Left hindlimb (tissue), 1 donor: ENCODE results near the gene LILRB2.
A peak's percentile ranks its signal among the peaks of the same experiment; 100 is the strongest.
"Not testable (repeated sequence)": the region's sequence is repeated elsewhere in the genome, so short reads cannot be mapped to it uniquely, and the experiment has no call there.

Experiments
- DNase-seq: peaks from one replicate; pipeline ENCODE4 v3.0.0-alpha.2; 2018

Gene LILRB2

DNA sequence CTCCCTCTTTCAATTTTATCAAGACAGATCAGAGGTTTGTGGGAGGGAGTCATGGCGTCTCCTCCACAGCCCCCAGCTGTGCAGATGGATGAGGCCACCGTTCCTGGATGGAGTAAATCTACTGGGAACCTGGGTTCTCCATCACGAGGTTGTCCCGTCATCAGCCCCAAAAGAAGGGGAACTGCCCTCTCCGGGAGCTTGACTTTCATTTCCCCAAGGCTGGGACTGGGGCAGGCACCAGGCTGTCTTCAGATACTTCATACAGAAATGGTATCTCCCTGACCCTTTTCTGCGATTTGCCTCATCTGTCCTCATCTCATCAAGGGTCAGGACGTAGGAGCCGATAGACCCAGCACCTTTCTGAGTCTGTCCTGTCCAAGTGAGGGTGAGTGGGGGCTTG, 9.8 kb downstream of the LILRB2 start:
- DNase-seq, result no peak

DNA sequence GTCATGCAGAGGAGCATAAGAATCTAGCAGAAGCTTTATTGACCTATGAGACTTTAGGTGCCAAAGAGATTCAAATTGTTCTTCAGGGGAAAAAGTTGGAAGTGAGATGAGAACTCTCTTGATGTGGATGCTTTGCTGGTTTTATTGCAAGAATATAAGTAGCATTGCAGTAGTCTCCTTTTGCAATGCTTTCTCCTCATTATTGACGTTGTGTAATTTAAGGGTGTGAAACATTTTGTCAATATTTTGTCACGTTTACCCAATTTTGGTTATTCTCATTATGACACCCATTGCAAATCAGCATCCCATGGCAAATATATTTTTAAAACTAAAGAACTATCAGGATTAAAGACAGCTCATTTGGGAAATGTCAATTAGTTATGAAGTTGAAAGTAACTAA, 12.0 kb downstream of the LILRB2 start:
- DNase-seq, result no peak

DNA sequence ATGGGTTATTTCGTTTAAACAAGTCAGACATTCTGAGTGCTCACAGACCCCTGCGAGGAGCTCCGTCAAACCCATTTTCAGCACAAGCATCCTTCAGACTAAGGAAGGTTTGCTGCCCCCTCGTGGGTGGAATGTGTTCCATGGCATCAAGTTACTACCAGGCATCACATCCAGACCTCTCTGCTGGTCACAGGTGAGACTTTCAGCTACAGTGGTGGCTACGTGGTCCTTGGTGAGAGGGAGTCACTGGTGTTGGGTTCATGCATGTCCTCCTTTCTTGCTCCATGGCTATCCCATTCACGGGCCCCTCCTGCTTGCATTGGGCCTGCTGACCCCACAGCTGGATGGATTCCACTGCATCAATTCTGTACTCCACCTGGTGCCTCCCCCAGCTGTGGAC, 14.8 kb downstream of the LILRB2 start:
- peak; percentile 67 for DNase-seq

DNA sequence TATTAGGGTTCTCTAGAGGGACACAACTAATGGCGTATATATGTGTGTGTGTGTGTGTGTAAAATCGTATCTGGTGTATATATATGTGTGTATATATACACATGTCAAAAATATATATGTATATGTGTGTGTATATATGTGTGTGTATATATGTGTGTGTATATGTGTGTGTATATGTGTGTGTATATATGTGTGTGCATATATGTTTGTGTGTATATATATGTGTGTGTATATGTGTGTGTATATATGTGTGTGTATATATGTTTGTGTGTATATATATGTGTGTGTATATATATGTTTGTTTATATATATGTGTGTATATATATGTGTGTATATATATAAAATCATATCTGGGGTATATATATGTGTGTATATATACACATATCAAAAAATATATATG, 18.4 kb downstream of the LILRB2 start:
- no peak for DNase-seq

DNA sequence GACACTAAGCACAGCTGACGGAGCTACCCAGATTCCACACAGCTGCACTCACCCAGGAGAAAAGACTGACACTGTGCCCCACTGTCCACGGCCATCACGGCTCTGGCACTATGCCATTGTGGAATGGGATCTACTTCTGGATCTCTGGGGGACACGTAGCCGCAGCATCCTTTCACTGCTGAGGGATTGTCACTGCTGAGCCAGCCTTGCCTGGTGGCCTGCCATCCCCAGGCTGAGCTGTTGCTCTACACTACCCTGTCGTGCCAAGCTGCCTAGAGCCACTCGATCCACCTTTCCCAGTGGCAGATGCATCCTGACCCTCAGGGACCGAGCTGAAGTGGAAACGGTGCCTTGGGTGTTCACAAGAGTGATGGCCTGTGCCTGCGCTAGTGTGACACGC, 18.8 kb downstream of the LILRB2 start:
- no peak for DNase-seq

DNA sequence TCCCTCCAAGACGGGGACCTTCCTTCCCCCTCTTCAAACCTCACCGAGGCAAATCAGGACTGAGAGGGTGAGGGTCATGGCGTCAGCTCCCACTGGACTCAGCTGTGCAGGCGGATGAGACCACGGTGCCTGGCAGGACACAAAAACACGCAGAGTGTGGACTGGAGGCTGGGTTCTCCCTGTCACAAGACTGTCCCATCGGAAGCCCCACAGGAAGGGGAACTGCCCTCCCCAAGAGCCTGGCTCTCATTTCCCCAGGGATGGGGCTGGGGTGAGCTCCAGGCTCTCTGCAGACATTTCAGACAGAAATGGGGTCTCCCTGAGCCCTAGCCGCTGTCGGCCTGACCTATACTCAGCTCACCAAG, 23.8 kb downstream of the LILRB2 start, which contains the start of gene LILRB5:
Gene LILRB5 (minus strand): TSS at position 158 of the 365 bp plus-strand sequence. CDS start 80 bp downstream, at position 78.
- DNase-seq, result no peak

DNA sequence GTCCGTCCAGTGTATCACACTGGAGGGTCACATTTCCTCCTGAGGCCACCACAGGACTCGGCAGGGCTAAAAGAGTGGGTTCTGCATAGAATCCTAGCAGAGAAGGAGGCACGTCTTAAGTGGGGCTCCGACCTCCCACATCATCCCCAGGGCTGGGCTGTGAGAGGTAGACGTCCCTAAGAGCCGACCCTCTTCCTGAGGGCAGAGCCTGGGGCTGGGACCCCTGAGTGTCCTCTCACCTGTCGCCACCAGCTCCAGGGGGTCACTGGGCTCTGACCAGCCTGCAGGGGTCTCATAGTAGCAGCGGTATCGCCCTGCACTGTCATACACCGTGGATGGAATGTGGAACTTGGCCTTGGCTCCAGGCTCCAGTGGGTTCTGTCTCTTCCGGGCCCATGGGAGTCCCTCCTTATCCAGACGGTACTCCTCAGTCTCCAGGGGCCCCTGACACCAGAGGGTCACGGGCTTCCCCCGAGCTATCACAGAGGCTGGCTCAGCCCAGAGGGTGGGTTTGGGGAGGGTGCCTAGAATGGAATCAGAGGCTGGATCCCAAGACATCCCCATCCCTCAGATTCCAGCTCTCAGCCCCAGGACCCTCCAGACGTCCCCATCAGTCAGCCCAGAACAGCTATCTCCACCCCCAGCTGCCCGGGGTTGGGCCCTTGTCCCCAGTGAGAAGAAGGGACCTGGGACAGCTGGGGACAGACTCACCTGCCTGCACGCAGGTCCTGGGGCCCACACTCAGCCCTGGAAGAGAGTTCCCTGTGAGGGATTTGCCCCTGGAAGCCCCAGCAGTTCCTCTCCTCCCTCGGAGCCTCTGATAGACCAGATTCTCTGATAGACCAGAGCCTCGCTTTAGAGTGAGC, 24.4 kb downstream of the LILRB2 start:
- DNase-seq, result no peak

DNA sequence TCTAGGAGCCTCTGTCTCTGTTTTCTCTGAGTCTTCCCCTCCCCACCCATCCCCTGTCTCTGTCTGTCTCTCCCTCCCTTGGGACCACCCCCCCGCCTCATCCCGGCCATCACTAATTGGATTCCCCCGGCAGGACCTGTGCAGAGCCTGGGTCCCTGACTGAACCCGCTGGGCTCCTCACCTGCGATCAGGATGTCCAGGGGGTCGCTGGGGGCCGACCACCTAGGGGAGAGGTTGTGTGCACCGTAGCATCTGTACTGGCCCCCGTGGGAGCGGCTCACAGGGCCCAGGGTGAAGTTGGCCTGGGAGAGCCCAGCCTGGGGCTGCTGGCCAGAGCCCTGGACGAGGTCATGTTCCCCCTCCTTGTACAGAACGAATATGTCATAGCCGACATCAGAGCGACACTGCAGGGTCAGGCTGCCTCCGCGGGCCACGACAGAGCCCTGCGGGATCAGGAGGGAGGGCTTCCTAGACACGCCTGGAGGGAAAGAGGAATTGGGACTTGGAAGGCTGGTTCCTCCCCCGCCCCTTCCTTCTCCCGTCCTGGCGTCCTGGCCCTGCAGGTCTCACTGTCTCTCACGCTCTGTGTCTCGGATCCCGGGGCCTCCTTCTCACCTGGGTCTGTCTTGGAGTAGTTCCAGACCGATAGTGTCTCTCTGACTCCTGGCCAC, 25.7 kb downstream of the LILRB2 start:
- DNase-seq, result no peak

DNA sequence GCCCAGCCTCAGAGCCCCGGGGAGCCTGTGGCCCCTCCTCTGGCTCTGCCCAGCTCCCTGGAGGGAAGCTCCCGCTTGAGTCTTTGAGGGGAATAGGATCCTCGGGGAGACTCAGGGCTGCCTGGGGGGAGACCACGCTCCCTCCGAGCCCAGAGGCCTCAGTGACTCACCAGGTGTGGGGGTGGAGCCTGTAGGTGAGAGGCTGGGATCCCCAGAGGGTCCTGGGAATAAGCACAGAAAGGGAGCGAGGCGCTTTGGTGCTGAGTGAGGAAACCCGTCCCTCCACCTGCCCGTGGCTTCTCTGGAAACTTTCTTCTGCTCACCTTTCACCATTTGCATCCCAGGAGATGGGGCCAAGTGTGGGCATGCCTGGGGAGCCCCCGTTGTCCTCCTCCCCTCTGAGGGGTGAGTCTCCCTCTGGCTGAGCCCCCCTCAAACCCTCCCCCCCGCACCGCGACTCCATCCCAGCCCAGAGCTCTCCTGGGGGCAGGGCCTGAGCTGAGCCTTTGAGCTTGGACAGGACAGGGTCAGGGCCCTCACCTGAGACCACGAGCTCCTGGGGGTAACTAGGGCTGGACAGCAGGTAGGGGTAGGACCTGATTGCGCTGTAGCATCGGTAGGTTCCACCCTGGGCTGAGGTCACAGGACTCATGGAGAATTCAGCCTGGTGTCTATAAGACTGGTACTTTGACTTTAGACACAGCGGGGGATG, 26.6 kb downstream of the LILRB2 start:
- DNase-seq, result no peak

DNA sequence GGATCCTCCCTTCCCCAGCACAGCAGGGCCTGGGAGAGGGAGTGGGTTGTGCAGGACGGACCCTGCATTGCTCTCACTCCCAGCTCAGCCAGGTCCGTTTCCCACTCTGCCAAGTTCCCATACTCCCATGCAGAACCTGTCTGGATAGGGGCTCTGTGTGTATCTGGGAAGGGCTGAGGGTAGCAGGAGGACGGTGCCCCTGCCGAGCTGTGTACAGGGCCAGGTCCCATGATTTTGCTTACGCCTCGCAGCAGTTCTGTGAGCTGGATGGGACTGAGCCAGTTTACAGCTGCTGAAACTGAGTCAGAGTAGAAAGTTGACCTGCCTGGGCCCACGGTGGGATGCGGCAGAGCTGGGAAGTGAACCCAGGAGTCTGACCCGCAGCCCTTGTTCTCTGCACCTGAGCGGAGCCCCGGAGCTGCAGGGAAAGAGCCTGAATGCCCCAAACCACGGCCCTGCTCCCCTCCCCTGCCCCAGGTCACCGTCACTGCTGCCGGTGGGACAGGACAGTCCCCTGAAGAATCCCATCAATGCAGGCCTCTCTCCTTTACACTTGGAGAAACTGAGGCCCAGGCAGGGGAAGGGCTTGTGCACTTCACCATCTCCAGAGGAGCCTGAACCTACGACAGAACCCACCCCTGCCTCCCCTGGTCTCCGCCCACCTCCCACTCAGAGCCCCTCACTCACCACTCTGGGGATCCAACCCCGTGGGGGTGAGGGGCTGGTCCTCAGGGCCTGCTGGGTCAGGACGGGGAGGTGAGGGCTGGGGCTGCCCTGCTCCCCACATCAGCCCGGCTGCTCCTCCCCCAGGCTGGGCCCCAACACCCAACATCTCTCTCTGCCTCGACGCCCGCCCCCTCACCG, 27.3 kb downstream of the LILRB2 start:
- no peak for DNase-seq

DNA sequence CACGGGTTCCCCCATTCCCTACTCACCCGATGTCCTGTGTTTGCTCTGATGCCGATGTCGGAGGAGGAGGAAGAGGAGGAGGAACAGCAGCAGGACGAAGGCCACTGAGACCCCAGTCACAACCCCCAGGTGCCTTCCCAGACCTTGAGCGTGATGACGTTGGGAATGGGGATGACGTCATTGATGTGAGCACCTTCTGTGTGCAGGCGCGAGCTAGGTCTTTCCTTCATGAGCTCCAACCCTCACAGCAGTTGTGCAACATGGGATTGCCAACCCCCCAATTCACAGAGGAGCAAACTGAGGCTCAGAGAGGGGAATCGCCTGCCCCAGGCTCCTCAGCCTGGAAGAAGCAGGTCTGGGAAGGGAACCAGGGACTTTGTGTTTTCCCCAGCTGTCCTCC, 28.1 kb downstream of the LILRB2 start:
- DNase-seq, result no peak

DNA sequence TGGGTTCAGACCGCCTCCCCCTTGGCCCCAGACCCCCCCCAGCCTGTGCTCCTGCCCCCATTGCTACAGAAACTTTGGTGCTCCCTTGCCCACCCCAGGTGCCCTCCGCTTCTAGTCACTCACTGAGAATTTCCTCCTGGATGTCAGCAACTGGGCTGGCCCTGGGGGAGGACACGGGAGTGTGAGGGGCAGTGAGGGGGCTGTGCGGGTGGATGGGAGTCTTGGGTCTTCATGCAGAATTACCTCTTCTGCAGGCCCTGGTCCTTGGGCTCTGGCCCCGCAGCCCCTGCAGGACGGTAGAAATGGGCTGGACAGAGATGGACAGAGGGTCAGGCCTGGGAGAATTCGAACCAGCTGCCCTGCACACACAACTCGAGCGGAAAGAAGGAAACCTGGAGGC, 28.7 kb downstream of the LILRB2 start:
- DNase-seq, result no peak

DNA sequence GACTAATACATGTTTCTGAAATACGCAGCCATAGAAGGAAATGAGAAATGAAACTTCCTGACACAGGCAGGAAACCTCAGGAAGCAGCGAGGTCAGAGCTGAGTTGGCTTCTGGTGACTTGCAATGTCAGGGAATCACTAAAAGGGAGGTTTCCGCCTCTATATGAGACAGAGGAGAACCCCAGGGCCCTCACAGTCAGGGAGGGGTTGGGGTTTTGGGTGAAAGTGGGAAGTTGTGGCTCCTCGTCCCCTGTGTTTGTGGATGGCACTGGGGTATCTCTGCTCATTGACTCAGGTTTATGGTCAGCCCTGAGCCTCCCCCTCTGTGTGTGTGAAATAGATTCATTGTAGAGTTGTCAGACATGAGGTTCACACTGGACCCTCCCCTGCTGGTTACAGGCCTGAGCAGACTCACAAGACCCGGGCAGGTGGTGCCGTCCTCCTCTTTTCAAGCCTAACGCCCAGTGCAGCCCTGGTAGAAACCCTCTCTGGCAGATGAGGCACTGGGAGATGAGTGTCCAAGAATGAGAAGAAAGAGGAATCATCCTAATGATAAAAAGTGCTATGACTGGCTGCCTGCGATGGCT, 32.8 kb downstream of the LILRB2 start:
- peak; percentile 48 for DNase-seq

DNA sequence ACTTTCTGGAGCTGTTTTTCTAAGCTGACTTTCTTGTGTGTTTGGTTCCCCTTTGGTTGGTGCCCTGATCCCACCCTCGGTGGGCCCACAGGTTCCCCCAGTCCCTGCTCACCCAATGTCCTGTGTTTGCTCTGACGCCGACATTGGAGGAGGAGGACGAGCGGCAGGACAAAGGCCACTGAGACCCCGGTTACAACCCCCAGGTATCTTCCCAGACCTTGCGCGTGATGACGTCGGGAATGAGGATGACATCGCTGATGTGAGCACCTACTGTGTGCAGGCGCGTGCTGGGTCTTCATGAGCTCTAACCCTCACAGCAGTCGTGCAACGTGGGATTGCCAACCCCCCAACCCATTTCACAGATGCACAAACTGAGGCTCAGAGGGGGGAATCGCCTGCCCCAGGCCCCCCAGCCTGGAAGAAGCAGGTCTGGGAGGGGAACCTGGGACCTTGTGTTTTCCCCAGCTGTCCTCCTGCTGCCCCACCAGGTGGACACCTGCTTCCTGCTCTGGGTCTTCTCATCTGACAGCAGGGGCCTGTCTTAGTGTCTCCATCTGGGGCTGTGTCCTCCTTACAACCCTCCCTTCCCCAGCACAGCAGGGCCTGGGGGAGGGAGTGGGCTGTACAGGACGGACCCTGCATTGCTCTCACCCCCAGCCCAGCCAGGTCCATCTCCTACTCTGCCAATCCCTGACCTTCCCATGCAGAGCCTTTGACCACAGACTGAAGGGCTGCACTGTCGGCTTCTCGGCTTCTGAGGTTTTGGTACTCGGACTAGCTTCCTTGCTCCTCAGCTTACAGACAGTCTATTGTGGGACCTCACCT, 33.6 kb downstream of the LILRB2 start:
- DNase-seq, result no peak

DNA sequence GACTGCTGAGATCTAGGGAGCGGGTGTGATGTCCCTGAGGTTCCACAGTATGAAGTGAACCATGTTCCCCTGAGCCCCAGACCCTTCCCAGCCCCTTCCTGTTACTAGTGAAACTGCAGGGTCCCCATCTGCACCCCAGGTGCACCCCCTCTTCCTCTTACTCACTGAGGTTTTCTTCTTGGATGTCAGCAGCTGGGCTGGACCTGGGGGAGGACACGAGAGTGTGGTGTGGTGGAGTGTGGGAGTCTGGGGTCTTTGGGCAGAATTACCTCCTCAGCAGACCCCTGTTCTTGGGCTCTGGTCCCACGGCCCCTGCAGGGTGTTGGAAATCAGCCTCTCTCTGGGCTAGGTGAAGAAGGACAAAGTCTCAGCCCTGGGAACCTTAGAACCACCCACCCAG, 35.0 kb downstream of the LILRB2 start:
- DNase-seq, result no peak

DNA sequence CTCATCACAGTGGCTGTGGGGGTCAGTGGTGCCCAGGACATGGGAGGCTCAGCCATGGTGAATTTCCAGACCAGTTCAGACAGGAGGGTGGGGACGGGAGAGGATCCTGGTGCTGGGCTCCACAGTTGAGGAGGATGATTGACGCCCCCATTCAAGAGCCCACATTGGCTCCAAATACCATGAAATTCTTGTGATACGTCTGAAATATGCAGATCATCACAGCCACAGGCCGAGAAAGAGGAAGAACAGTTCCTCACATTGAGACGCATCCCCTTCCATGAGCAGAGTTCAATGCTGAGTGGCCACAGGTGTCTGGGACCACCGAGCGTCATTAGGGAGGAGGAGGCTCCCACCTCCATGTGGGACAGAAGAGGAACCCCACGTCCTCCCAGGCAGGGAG, 37.1 kb downstream of the LILRB2 start:
- DNase-seq, result not testable (repeated sequence)

DNA sequence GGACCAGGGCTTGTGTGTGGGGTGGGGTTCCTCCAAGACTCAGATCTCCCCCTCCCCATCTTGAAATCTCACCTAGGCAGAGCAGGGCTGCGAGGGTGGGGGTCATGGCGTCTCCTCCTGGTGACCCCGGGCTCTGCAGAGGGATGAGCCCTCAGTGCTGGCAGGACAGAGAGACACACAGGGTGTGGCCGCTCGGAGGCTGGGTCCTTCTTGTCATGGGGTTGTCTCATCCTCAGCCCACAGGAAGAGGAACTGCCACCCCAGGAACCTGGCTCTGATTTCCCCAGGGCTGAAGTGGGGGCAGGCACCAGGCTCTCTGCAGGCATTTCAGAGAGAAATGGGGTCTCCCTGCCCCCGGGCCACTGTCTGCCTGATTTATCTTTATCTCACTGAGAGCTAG, 38.3 kb downstream of the LILRB2 start, which contains the start of gene LILRA6:
Gene LILRA6 (minus strand): TSS at position 145 of the 400 bp plus-strand sequence.
- not testable (repeated sequence) for DNase-seq

DNA sequence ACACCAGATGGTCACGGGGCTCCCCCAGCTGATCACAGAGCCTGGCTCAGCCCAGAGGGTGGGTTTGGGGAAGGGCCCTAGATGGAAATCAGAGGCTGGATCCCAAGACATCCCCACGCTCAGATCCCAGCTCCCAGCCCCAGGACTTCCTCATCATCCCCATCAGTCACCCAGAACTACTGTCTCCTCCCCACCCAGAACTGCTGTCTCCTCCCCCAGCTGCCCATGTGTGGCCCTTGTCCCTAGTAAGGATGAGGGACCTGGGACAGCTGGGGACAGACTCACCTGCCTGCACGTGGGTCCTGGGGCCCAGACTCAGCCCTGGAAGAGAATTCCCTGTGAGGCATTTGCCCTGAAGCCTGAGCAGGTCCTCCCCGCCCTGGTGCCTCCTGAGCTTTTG, 38.7 kb downstream of the LILRB2 start:
- DNase-seq, result not testable (repeated sequence)

DNA sequence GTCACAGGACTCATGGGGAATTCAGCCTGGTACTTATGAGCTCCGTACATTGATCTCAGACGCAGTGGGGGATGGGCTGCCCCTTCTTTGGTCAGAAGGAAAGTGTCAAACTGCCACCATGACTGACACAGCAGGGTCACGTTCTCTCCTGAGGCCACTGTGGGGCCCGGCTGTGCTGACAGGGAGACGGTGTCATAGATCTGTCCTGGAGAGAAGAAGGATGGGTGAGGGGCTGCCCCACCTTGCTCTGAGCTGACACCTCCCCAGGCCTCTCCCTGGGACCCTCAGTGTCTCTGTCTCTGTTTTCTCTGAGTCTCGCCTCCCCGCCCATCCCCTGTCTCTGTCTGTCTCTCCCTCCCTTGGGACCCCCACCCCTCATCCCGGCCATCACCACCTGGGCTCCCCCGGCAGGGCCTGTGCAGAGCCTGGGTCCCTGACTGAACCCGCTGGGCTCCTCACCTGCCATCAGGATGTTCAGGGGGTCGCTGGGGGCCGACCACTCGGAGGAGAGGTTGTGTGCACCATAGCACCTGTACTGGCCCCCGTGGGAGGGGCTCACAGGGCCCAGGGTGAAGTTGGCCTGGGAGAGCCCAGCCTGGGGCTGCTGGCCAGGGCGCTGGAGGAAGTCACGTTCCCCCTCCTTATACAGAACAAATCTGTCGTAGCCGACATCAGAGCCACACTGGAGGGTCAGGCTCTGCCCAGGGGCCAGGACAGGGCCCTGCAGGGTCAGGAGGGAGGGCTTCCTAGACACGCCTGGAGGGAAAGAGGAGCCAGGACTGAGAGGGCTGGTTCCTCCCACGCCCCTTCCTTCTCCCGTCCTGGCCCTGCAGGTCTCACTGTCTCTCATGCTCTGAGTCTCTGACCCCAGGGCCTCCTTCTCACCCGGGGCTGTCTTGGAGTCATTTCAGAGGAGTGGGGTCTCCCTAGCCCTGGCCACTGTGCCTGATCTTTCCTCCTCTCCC, 40.3 kb downstream of the LILRB2 start:
- not testable (repeated sequence) for DNase-seq
